HL-60 (cell line): ENCODE results near the gene NOS1.

Experiments
- DNase-seq, 2 experiments: peaks; one replicate each; pipeline ENCODE4 v3.0.0-alpha.2; 2010 to 2020; ENCODE audit warnings: low read depth in 1 of 2, low spot score in 1 of 2
- H3K27ac ChIP-seq: fragments of 250-450 bp; sonication (Bioruptor Pico); replicated peaks from 2 replicates; pipeline ENCODE4 v1.5.1; 2020; ENCODE audit warnings: mild to moderate bottlenecking, moderate library complexity
- H3K27me3 ChIP-seq: fragments of 250-450 bp; sonication (Bioruptor Pico); 2 replicates; pipeline ENCODE4 v1.5.1; 2021; ENCODE audit warnings: mild to moderate bottlenecking, moderate library complexity; ENCODE audit not compliant: insufficient read depth, poor library complexity, severe bottlenecking
- H3K4me3 ChIP-seq: replicated peaks from 2 replicates; pipeline ENCODE4 v1.5.1; 2011; ENCODE audit warnings: mild to moderate bottlenecking, control low read depth, low read length; ENCODE audit not compliant: insufficient read depth
- GABPA ChIP-seq: IDR thresholded peaks from 2 replicates; pipeline ENCODE4 v1.6.1; 2012; ENCODE audit warnings: low read depth
- POLR2AphosphoS5 ChIP-seq: IDR thresholded peaks from 2 replicates; pipeline ENCODE4 v1.6.1; 2012; ENCODE audit warnings: low read depth
- SPI1 ChIP-seq: IDR thresholded peaks from 2 replicates; pipeline ENCODE4 v1.6.1; 2012; ENCODE audit warnings: low read depth, mild to moderate bottlenecking, borderline replicate concordance
- TF ChIP-seq, protein P1 (sequence below): IDR thresholded peaks from 2 replicates; pipeline ENCODE4 v1.6.1; 2012; ENCODE audit warnings: low read depth; ENCODE audit not compliant: insufficient replicate concordance
- TF ChIP-seq, protein P2 (sequence below): IDR thresholded peaks from one replicate; pipeline ENCODE4 v1.5.1; 2011; ENCODE audit warnings: low read length, control low read depth, inconsistent platforms; ENCODE audit not compliant: insufficient read depth

Gene NOS1

GRCh38 chr12:117352883-117353282 lies 8.5 kb downstream of the NOS1 start:
- H3K27me3 ChIP-seq, result no peaks in the 10 kb centered on the region
- H3K4me3 ChIP-seq, result no peak overlapping the region
- no peak overlapping the region for H3K27ac ChIP-seq
- TF ChIP-seq, protein P1, sequence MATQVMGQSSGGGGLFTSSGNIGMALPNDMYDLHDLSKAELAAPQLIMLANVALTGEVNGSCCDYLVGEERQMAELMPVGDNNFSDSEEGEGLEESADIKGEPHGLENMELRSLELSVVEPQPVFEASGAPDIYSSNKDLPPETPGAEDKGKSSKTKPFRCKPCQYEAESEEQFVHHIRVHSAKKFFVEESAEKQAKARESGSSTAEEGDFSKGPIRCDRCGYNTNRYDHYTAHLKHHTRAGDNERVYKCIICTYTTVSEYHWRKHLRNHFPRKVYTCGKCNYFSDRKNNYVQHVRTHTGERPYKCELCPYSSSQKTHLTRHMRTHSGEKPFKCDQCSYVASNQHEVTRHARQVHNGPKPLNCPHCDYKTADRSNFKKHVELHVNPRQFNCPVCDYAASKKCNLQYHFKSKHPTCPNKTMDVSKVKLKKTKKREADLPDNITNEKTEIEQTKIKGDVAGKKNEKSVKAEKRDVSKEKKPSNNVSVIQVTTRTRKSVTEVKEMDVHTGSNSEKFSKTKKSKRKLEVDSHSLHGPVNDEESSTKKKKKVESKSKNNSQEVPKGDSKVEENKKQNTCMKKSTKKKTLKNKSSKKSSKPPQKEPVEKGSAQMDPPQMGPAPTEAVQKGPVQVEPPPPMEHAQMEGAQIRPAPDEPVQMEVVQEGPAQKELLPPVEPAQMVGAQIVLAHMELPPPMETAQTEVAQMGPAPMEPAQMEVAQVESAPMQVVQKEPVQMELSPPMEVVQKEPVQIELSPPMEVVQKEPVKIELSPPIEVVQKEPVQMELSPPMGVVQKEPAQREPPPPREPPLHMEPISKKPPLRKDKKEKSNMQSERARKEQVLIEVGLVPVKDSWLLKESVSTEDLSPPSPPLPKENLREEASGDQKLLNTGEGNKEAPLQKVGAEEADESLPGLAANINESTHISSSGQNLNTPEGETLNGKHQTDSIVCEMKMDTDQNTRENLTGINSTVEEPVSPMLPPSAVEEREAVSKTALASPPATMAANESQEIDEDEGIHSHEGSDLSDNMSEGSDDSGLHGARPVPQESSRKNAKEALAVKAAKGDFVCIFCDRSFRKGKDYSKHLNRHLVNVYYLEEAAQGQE, result no peak
- TF ChIP-seq, protein P2, sequence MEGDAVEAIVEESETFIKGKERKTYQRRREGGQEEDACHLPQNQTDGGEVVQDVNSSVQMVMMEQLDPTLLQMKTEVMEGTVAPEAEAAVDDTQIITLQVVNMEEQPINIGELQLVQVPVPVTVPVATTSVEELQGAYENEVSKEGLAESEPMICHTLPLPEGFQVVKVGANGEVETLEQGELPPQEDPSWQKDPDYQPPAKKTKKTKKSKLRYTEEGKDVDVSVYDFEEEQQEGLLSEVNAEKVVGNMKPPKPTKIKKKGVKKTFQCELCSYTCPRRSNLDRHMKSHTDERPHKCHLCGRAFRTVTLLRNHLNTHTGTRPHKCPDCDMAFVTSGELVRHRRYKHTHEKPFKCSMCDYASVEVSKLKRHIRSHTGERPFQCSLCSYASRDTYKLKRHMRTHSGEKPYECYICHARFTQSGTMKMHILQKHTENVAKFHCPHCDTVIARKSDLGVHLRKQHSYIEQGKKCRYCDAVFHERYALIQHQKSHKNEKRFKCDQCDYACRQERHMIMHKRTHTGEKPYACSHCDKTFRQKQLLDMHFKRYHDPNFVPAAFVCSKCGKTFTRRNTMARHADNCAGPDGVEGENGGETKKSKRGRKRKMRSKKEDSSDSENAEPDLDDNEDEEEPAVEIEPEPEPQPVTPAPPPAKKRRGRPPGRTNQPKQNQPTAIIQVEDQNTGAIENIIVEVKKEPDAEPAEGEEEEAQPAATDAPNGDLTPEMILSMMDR, result no peak
- TF ChIP-seq POLR2AphosphoS5 (no peak), SPI1 (no peak), GABPA (no peak)
- DNase-seq, result no peak

DNA sequence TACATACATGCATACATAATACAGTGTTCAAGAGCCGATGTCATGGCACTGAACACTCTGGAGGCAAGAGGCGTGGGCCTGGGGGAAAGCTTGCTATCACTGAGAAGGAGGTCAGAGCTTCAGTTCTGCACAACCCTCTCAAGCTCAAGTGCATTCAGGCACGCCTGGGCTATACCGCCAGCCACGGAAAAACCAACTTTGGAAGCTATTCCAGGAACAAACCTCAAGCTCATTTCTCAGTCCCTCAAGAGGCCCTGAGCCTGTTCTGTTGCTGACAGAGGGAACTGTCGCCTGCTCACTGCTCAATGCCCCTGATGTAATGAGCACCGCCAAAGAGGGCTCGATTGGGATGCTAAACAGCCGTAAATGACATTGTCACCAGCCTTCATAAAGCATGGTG lies 9.2 kb downstream of the NOS1 start:
- H3K27me3 ChIP-seq, result no peaks in the 10 kb centered on the region
- no peak overlapping the region for H3K27ac ChIP-seq
- no peak for DNase-seq
- no peak overlapping the region for H3K4me3 ChIP-seq
- no peak for TF ChIP-seq SPI1
- TF ChIP-seq POLR2AphosphoS5, result no peak
- TF ChIP-seq, protein P1, result no peak
- no peak for TF ChIP-seq GABPA
- TF ChIP-seq, protein P2, result no peak

DNA sequence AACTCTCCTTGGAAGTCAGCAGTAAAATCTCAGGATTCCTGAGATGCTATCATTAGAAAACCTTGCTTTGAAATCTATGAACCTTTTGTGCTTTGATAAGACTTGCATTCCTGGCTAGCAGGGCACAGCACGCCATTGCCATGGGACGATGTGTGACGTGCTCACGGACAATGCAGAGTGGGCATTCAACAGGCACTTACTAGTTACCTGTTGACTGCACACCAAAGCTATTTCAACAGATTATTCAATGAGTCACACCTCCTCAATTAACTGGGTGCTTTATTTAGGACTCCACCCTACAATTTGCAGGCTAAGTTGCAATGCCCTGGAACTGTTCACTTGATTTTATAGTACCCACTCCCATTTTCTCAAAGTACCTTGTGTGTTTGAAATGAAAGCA lies 11.3 kb downstream of the NOS1 start:
- no peaks in the 10 kb centered on the region for H3K27me3 ChIP-seq
- TF ChIP-seq, protein P2, result no peak
- TF ChIP-seq POLR2AphosphoS5, result no peak
- TF ChIP-seq, protein P1, result no peak
- TF ChIP-seq GABPA, result no peak
- TF ChIP-seq SPI1, result no peak
- no peak overlapping the region for H3K27ac ChIP-seq
- no peak overlapping the region for H3K4me3 ChIP-seq
- DNase-seq, result no peak
